ENCODE measurements around the gene ANAPC5. TPM values are rescaled to one million over a fixed set of nuclear protein-coding genes. Genes with fewer than 3 reads are reported as not detected.

ANAPC5 gene
- total RNA-seq, 8 experiments from 2014 or later, result 61.1 to 188 (median 96.7) TPM

DNA sequence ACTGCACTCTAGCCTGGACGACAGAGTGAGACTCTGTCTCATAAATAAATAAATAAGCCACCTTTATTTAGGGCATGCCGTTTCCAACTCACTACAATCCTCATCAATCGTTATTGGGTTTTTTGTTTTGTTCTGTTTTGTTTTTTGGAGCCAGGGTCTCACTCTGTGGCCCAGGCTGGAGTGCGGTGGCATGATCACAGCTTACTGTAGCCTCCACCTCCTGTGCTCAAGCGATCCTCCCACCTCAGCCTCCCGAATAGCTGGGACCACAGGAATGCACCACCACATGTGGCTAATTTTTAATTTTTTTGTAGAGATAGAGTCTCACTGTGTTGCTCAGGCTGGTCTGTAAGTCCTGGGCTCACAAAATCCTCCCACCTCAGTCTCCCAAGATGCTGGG is 3.6 kb upstream of the ANAPC5 start:
- H3K4me1 ChIP-seq (replicated peaks in 1 of 2), result peaks cover 3 to 9% of the 10 kb centered on the region in 2 donors
- in situ Hi-C loops (cut with MboI; ENCODE audit: low pct_unique_long_range_greater_than_20kb in 2 of 9, low sequenced_read_pairs in 9 of 9, unreplicated experiment in 9 of 9), result no loop called here
- ATAC-seq (replicated peaks in 6 of 8), result no peak
- WGBS, 10 experiments, result 71 to 100% (median 88%) methylated on average over 1 to 6 of the region's 6 CpGs; no CpG with 5 or more reads in 3 of the 10 experiments
- no peak overlapping the region for H3K27ac ChIP-seq
- no peak overlapping the region for H3K4me3 ChIP-seq

- in situ Hi-C loops (cut with MboI; ENCODE audit: low pct_unique_long_range_greater_than_20kb in 2 of 9, low sequenced_read_pairs in 9 of 9, unreplicated experiment in 9 of 9), result no loop called here
- peaks cover 3 to 11% of the 10 kb centered on the region in 2 donors for H3K4me1 ChIP-seq (replicated peaks in 1 of 2)
- peak; percentile 50 to 62 (median 56) for ATAC-seq (replicated peaks in 6 of 8)
- peak overlapping the region; percentile 54 to 93 (median 68) for H3K4me3 ChIP-seq
- peak overlapping the region; percentile 23 to 86 for H3K27ac ChIP-seq
- 0 to 4% (median 0%) methylated on average over 1 to 10 of the region's 12 CpGs; no CpG with 5 or more reads in 1 of the 10 experiments for WGBS, 10 experiments
These were observed 439 bp upstream of the ANAPC5 start for GRCh38 chr12:121352682-121353018.

- Histone ChIP-seq H3K4me1 (replicated peaks in 1 of 2) (peaks cover 3 to 7% of the 10 kb centered on the region in 2 donors), H3K4me3 (no peak overlapping the region), H3K27ac (no peak overlapping the region)
- WGBS, 10 experiments, result 38 to 75% (median 59%) methylated on average over 1 to 2 of the region's 2 CpGs; no CpG with 5 or more reads in 3 of the 10 experiments
- ATAC-seq (replicated peaks in 6 of 8), result no peak
- in situ Hi-C loops (cut with MboI; ENCODE audit: low pct_unique_long_range_greater_than_20kb in 2 of 9, low sequenced_read_pairs in 9 of 9, unreplicated experiment in 9 of 9), result loop anchor here in 1 of 9 experiments (25.0 kb wide), 1 partner anchor 91 kb away; no protein-coding TSS in a partner anchor
These were observed 5.5 kb downstream of the ANAPC5 start for GRCh38 chr12:121346747-121347146.

- H3K27ac ChIP-seq, result no peak overlapping the region
- H3K4me1 ChIP-seq (replicated peaks in 1 of 2), result no peaks in the 10 kb centered on the region
- no peak for ATAC-seq (replicated peaks in 6 of 8)
- no peak overlapping the region for H3K4me3 ChIP-seq
- in situ Hi-C loops (cut with MboI; ENCODE audit: low pct_unique_long_range_greater_than_20kb in 2 of 9, low sequenced_read_pairs in 9 of 9, unreplicated experiment in 9 of 9), result loop anchor here in 1 of 9 experiments (25.0 kb wide), 1 partner anchor 92 kb away; no protein-coding TSS in a partner anchor
- 67 to 100% (median 73%) methylated on average over 1 to 4 of the region's 4 CpGs; no CpG with 5 or more reads in 4 of the 10 experiments for WGBS, 10 experiments
These were observed 6.9 kb downstream of the ANAPC5 start for GRCh38 chr12:121345151-121345815.

- in situ Hi-C loops (cut with MboI; ENCODE audit: low pct_unique_long_range_greater_than_20kb in 2 of 9, low sequenced_read_pairs in 9 of 9, unreplicated experiment in 9 of 9), result loop anchor here in 1 of 9 experiments (25.0 kb wide), 1 partner anchor 93 kb away; no protein-coding TSS in a partner anchor
- H3K4me3 ChIP-seq, result no peak overlapping the region
- H3K4me1 ChIP-seq (replicated peaks in 1 of 2), result no peaks in the 10 kb centered on the region
- WGBS, 10 experiments, result 80 to 100% (median 92%) methylated on average over 1 to 3 of the region's 3 CpGs; no CpG with 5 or more reads in 2 of the 10 experiments
- no peak for ATAC-seq (replicated peaks in 6 of 8)
- H3K27ac ChIP-seq, result no peak overlapping the region
These were observed 7.7 kb downstream of the ANAPC5 start for GRCh38 chr12:121344506-121344905.

GRCh38 chr12:121337416-121337815 is 14.8 kb downstream of the ANAPC5 start:
- no peak overlapping the region for H3K27ac ChIP-seq
- WGBS, 10 experiments, result 80 to 100% (median 92%) methylated on average over 1 to 4 of the region's 4 CpGs; no CpG with 5 or more reads in 4 of the 10 experiments
- no peak for ATAC-seq (replicated peaks in 6 of 8)
- no peaks in the 10 kb centered on the region for H3K4me1 ChIP-seq (replicated peaks in 1 of 2)
- in situ Hi-C loops (cut with MboI; ENCODE audit: low pct_unique_long_range_greater_than_20kb in 2 of 9, low sequenced_read_pairs in 9 of 9, unreplicated experiment in 9 of 9), result loop anchor here in 1 of 9 experiments (25.0 kb wide), 1 partner anchor 100 kb away; no protein-coding TSS in a partner anchor
- no peak overlapping the region for H3K4me3 ChIP-seq

- in situ Hi-C loops (cut with MboI; ENCODE audit: low pct_unique_long_range_greater_than_20kb in 2 of 9, low sequenced_read_pairs in 9 of 9, unreplicated experiment in 9 of 9), result loop anchor here in 1 of 9 experiments (25.0 kb wide), 1 partner anchor 103 kb away; no protein-coding TSS in a partner anchor
- Histone ChIP-seq H3K4me1 (replicated peaks in 1 of 2) (no peaks in the 10 kb centered on the region), H3K4me3 (no peak overlapping the region), H3K27ac (no peak overlapping the region)
- 16 to 76% (median 41%) methylated on average over 2 to 8 of the region's 8 CpGs for WGBS, 10 experiments
- ATAC-seq (replicated peaks in 6 of 8), result peak in 6 of 8 experiments; percentile 55 to 90 (median 76)
These were observed 17.5 kb downstream of the ANAPC5 start for GRCh38 chr12:121334513-121335343.

DNA sequence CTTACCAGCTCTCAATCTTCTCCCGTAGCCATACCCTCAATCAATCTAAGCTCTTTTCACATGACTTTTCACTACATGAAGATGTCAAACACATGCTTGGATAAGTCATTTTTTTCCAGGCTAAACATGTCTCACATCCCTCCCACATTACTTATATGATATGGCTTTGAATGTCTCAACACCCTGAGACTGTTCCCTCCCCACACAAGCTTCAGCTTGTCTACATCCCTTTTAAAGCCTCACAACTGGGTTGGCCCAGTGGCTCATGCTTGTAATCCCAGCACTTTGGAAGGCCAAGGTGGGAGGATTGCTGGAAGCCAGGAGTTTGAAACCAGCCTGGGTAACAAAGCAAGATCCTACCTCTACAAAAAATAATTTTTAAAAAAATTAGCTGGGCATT is 18.5 kb downstream of the ANAPC5 start:
- Histone ChIP-seq H3K27ac (no peak overlapping the region), H3K4me1 (replicated peaks in 1 of 2) (no peaks in the 10 kb centered on the region), H3K4me3 (no peak overlapping the region)
- 0 to 100% (median 100%) methylated on average over 1 of the region's 1 CpG; no CpG with 5 or more reads in 1 of the 10 experiments for WGBS, 10 experiments
- in situ Hi-C loops (cut with MboI; ENCODE audit: low pct_unique_long_range_greater_than_20kb in 2 of 9, low sequenced_read_pairs in 9 of 9, unreplicated experiment in 9 of 9), result loop anchor here in 1 of 9 experiments (25.0 kb wide), 1 partner anchor 104 kb away; no protein-coding TSS in a partner anchor
- ATAC-seq (replicated peaks in 6 of 8), result no peak

DNA sequence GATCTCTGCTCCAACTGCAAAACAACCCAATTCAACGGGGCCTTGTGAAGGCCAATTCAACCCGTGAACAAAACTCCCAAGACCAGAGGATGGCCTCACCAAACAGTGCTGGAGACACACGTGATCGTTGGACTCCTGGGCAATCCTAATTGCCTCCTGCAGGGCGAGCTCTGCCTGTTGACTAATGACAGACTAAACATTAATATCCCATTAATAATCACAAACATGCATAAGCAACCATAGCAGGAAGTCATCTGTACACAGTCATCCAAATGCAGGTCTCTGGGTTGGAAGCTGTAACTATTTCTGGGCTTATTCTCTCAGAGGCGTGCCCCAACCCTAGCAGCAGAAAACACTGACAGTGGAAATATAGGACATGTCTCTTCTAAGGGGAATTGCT is 21.0 kb downstream of the ANAPC5 start:
- Histone ChIP-seq H3K4me3 (no peak overlapping the region), H3K4me1 (replicated peaks in 1 of 2) (no peaks in the 10 kb centered on the region), H3K27ac (no peak overlapping the region)
- 29 to 100% (median 92%) methylated on average over 1 to 5 of the region's 6 CpGs; no CpG with 5 or more reads in 1 of the 10 experiments for WGBS, 10 experiments
- in situ Hi-C loops (cut with MboI; ENCODE audit: low pct_unique_long_range_greater_than_20kb in 2 of 9, low sequenced_read_pairs in 9 of 9, unreplicated experiment in 9 of 9), result loop anchor here in 1 of 9 experiments (25.0 kb wide), 1 partner anchor 106 kb away; no protein-coding TSS in a partner anchor
- no peak for ATAC-seq (replicated peaks in 6 of 8)

DNA sequence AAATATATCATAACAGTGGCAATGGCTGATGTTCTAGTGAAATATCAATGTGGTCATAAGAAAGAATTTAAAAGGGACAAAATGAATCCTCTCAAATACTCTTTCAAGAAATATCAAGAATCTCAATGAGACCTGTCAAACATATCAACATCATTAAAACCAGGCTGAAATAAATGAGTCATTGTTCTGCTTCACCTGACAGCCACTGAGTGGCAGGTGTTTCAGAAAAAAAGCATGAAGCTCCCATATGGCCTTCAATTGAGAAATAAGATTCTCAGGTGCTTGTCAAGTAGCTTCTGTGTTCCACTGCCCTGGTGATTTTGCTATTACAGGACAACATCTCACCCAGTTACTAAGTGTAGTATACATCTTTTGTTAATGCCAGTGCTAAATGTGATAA is 21.5 kb downstream of the ANAPC5 start:
- Histone ChIP-seq H3K4me3 (no peak overlapping the region), H3K4me1 (replicated peaks in 1 of 2) (no peaks in the 10 kb centered on the region), H3K27ac (no peak overlapping the region)
- in situ Hi-C loops (cut with MboI; ENCODE audit: low pct_unique_long_range_greater_than_20kb in 2 of 9, low sequenced_read_pairs in 9 of 9, unreplicated experiment in 9 of 9), result loop anchor here in 1 of 9 experiments (25.0 kb wide), 1 partner anchor 107 kb away; no protein-coding TSS in a partner anchor
- ATAC-seq (replicated peaks in 6 of 8), result no peak

DNA sequence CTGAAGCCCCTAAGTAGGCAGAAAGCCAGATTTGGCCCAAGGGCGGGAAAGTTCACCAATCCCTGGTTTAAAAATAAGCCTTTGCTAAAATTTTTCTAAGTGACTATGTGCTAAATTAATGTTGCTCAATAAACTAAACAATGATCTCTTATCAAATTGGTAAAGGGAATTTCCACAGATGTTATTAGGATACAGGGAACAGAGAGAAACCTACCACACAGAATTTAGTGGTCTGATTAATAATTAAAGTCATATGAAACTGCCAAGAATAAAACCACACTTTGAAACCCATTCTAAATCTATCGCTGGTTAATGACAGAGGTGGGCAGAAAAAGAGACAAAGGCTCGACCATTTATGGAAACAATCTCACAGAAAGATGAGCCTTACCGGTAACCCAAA is 22.0 kb downstream of the ANAPC5 start:
- in situ Hi-C loops (cut with MboI; ENCODE audit: low pct_unique_long_range_greater_than_20kb in 2 of 9, low sequenced_read_pairs in 9 of 9, unreplicated experiment in 9 of 9), result loop anchor here in 1 of 9 experiments (25.0 kb wide), 1 partner anchor 107 kb away; no protein-coding TSS in a partner anchor
- no peak overlapping the region for H3K27ac ChIP-seq
- no peak overlapping the region for H3K4me3 ChIP-seq
- WGBS, 10 experiments, result 83 to 100% (median 93%) methylated on average over 1 to 4 of the region's 4 CpGs; no CpG with 5 or more reads in 1 of the 10 experiments
- H3K4me1 ChIP-seq (replicated peaks in 1 of 2), result no peaks in the 10 kb centered on the region
- no peak for ATAC-seq (replicated peaks in 6 of 8)

DNA sequence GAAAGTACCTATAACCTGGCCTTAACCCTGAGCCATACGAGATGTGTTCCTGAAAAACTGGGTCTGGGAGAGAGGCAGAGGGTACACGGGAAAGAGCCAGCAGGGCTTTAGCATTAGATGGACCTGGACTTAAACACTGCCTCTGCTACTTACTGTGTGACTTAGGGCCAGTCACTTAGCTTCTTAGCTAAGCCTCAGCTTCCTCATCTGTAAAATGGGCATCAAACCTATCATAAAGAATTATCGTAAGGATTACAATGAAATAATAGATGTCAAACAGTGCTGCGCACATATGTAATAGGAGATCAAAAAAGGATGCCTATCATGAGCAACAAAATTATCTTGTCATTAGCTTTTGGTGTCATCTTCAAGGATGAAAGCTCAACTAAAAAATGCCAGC is 23.6 kb downstream of the ANAPC5 start:
- no peak overlapping the region for H3K27ac ChIP-seq
- 60 to 100% (median 100%) methylated on average over 1 to 4 of the region's 4 CpGs; no CpG with 5 or more reads in 2 of the 10 experiments for WGBS, 10 experiments

More for the DNA sequence above, 23.6 kb downstream of the ANAPC5 start:
- no peak overlapping the region for H3K4me3 ChIP-seq
- H3K4me1 ChIP-seq (replicated peaks in 1 of 2), result no peaks in the 10 kb centered on the region
- in situ Hi-C loops (cut with MboI; ENCODE audit: low pct_unique_long_range_greater_than_20kb in 2 of 9, low sequenced_read_pairs in 9 of 9, unreplicated experiment in 9 of 9), result loop anchor here in 1 of 9 experiments (25.0 kb wide), 1 partner anchor 109 kb away; no protein-coding TSS in a partner anchor
- ATAC-seq (replicated peaks in 6 of 8), result no peak

Data from motor neuron (in vitro differentiated cells).